DMS79 (cell line): Measurements from ENCODE around the gene CPE.
"Not testable (repeated sequence)": the region's sequence is repeated elsewhere in the genome, so short reads cannot be mapped to it uniquely, and the experiment has no call there.

Experiments
- DNase-seq: peaks from one replicate; lab custom pipeline; 2025; lab: John Stamatoyannopoulos, UW

The CPE gene

GRCh38 chr4:165378745-165379677 lies at the start of gene CPE:
Gene CPE, plus strand, starts transcription at chr4:165379008. Its CDS starts 214 bp downstream, at chr4:165379222.
- DNase-seq: peak; percentile 62

GRCh38 chr4:165330071-165330470 lies 48.7 kb upstream of the CPE start:
- DNase-seq: no peak

- no peak for DNase-seq
Observed at GRCh38 chr4:165330666-165331065, 48.1 kb upstream of the CPE start.

GRCh38 chr4:165331359-165331758 lies 47.4 kb upstream of the CPE start:
- DNase-seq: no peak

GRCh38 chr4:165331823-165332222 lies 47.0 kb upstream of the CPE start:
- no peak for DNase-seq

- DNase-seq: no peak
Observed at GRCh38 chr4:165332502-165332901, 46.3 kb upstream of the CPE start.

- DNase-seq: no peak
Observed at GRCh38 chr4:165335163-165335703, 43.6 kb upstream of the CPE start.

- no peak for DNase-seq
Observed at GRCh38 chr4:165336743-165337142, 42.1 kb upstream of the CPE start.

GRCh38 chr4:165342340-165342739 lies 36.5 kb upstream of the CPE start:
- not testable (repeated sequence) for DNase-seq

GRCh38 chr4:165343353-165344191 lies 35.2 kb upstream of the CPE start:
- no peak for DNase-seq

- no peak for DNase-seq
Observed at GRCh38 chr4:165345666-165346417, 33.0 kb upstream of the CPE start.

- DNase-seq: no peak
Observed at GRCh38 chr4:165347647-165348569, 30.9 kb upstream of the CPE start.

GRCh38 chr4:165351359-165352130 lies 27.3 kb upstream of the CPE start:
- no peak for DNase-seq

- DNase-seq: no peak
Observed at GRCh38 chr4:165355900-165356300, 22.9 kb upstream of the CPE start.

- DNase-seq: no peak
Observed at GRCh38 chr4:165359506-165359905, 19.3 kb upstream of the CPE start.

GRCh38 chr4:165360041-165360695 lies 18.6 kb upstream of the CPE start:
- no peak for DNase-seq

- no peak for DNase-seq
Observed at GRCh38 chr4:165360985-165361670, 17.7 kb upstream of the CPE start.

GRCh38 chr4:165361810-165362209 lies 17.0 kb upstream of the CPE start:
- no peak for DNase-seq
